GM10248 (cell line): Measurements from ENCODE around the gene DNAJB14.

Source experiments
- CTCF ChIA-PET: fragments of 300-600 bp; sonication (Branson Sonifier 250); formaldehyde crosslinking; extraction: SDS; loops from one replicate; lab custom pipeline; 2021; ENCODE audit warnings: antibody characterized with exemption; lab: Yijun Ruan, JAX
- POLR2A ChIA-PET: fragments of 350-650 bp; sonication (Branson Sonifier 250); formaldehyde crosslinking; extraction: SDS; loops from one replicate; lab custom pipeline; 2020; ENCODE audit warnings: antibody characterized with exemption; lab: Yijun Ruan, JAX
- DNase-seq: peaks from one replicate; pipeline ENCODE4 v3.0.0; 2012; ENCODE audit errors: extremely low spot score
- TF ChIP-seq, protein P1 (sequence below): IDR thresholded peaks from 2 replicates; pipeline ENCODE4 v1.5.1; 2012; ENCODE audit warnings: mild to moderate bottlenecking, low read depth; ENCODE audit errors: extremely low read depth, missing control alignments, control extremely low read depth

The DNAJB14 gene

GRCh38 chr4:99971453-99972111, 25.2 kb upstream of the DNAJB14 start:
- TF ChIP-seq, protein P1, sequence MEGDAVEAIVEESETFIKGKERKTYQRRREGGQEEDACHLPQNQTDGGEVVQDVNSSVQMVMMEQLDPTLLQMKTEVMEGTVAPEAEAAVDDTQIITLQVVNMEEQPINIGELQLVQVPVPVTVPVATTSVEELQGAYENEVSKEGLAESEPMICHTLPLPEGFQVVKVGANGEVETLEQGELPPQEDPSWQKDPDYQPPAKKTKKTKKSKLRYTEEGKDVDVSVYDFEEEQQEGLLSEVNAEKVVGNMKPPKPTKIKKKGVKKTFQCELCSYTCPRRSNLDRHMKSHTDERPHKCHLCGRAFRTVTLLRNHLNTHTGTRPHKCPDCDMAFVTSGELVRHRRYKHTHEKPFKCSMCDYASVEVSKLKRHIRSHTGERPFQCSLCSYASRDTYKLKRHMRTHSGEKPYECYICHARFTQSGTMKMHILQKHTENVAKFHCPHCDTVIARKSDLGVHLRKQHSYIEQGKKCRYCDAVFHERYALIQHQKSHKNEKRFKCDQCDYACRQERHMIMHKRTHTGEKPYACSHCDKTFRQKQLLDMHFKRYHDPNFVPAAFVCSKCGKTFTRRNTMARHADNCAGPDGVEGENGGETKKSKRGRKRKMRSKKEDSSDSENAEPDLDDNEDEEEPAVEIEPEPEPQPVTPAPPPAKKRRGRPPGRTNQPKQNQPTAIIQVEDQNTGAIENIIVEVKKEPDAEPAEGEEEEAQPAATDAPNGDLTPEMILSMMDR = no peak
- DNase-seq = no peak
- ChIA-PET CTCF (no interaction called here), POLR2A (no interaction called here)

- ChIA-PET CTCF (interaction anchor here (1.8 kb wide), 1 partner anchor 9 kb away, joined by 5 read pairs; no protein-coding TSS in a partner anchor), POLR2A (no interaction called here)
- TF ChIP-seq, protein P1 = no peak
- DNase-seq = no peak
These were observed 21.9 kb upstream of the DNAJB14 start for GRCh38 chr4:99968330-99968729.

DNA sequence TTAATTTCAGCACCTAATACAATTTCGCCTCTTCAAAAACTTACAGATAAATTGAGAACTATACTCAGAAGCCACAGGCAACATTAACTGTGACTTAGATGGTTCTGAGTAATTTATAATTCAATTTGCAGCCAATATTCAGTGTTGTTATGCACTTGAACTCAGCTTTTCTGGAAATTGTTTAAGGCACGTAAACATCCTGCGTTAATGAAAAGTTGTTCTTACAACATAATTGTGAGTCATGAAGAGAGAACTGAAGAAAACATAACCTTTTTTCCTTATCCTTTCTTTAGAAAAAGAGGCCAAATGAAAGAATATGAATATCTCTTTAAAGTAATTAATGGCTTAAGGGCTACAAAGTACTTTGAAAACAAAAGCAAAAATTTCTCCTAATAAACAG, 20.3 kb upstream of the DNAJB14 start:
- CTCF ChIA-PET = no interaction called here
- POLR2A ChIA-PET = no interaction called here
- TF ChIP-seq, protein P1 = no peak
- no peak for DNase-seq

GRCh38 chr4:99965674-99966350, 19.4 kb upstream of the DNAJB14 start:
- POLR2A ChIA-PET = no interaction called here
- CTCF ChIA-PET = interaction anchor here (0.8 to 1.1 kb wide), 2 partner anchors 14 to 23 kb away, joined by 3 read pairs; no protein-coding TSS in a partner anchor
- no peak for DNase-seq
- TF ChIP-seq, protein P1 = no peak

DNA sequence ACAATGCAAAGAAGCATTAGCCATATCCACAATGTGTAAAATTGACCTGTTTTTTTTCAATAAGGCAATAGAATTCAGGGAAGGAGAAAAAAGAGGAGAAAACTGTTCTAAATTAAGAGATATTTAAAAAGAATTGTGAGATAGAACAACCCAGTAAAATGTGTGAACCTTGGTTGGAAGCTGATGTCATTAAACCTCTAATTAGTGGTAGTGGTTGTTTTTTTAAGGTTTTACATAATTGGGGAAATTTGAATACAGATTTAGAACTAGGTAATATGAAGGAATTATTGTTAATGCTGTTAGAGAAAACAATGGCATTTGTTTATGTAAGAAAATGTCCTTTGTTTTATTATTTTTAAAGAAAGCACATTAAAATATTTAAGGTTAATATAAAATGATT, 18.8 kb upstream of the DNAJB14 start:
- ChIA-PET CTCF (interaction anchor here (1.1 to 1.3 kb wide), 2 partner anchors 15 to 24 kb away, joined by 3 read pairs; partner anchors contain the start of gene H2AZ1), POLR2A (no interaction called here)
- TF ChIP-seq, protein P1 = no peak
- DNase-seq = no peak

DNA sequence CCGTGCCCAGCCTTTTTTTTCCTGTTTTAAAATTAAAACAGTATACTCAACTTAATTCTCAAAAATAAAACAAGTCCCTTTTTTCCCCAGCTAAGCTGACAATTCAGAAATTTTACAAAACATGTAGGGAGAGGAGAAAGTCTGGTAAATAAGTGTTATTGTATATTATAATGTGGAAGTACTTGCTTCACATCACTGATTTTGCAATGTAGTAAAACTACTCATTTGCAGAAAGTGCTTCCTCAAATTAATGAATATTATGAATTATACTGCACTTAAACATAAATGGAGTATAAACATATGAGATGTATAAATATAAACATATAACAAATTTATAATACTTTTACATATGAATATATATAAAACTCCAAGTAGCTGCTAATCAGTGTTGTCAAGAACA, 15.3 kb upstream of the DNAJB14 start:
- TF ChIP-seq, protein P1 = no peak
- DNase-seq = no peak
- POLR2A ChIA-PET = interaction anchor here (1.4 kb wide), 1 partner anchor 11 kb away, joined by 3 read pairs; the partner anchor contains the start of gene H2AZ1
- CTCF ChIA-PET = interaction anchor here (0.9 to 2.4 kb wide), 5 partner anchors 10 to 36 kb away, joined by 4 to 11 read pairs (median 5); partner anchors contain the start of gene H2AZ1
